GM12864 (cell line): ENCODE data around the gene S100A16.

Experiments used
- DNase-seq: peaks from one replicate; pipeline ENCODE4 v3.0.0-alpha.2; 2011; ENCODE audit warnings: low read depth
- H3K4me3 ChIP-seq: 2 replicates; pipeline ENCODE4 v1.5.1; 2011; ENCODE audit warnings: mild to moderate bottlenecking, low read depth, low read length, control low read depth
- CTCF ChIP-seq: IDR thresholded peaks from 2 replicates; pipeline ENCODE4 v1.5.1; 2011; ENCODE audit warnings: low read depth, mild to moderate bottlenecking, moderate library complexity, low read length, control low read depth, inconsistent platforms; ENCODE audit errors: missing control alignments

The S100A16 gene

GRCh38 chr1:153626477-153626903 is 13.6 kb upstream of the S100A16 start:
- no peak for DNase-seq
- no peak overlapping the region for H3K4me3 ChIP-seq
- no peak for TF ChIP-seq CTCF

GRCh38 chr1:153624965-153625611 is 12.2 kb upstream of the S100A16 start:
- DNase-seq: no peak
- TF ChIP-seq CTCF: no peak
- H3K4me3 ChIP-seq: no peak overlapping the region

- no peak overlapping the region for H3K4me3 ChIP-seq
- DNase-seq: no peak
- TF ChIP-seq CTCF: no peak
These were observed 10.2 kb upstream of the S100A16 start for GRCh38 chr1:153623101-153623500.

- TF ChIP-seq CTCF: no peak
- DNase-seq: no peak
These were observed 6.2 kb upstream of the S100A16 start for GRCh38 chr1:153619171-153619570.

GRCh38 chr1:153617663-153618062 is 4.7 kb upstream of the S100A16 start:
- H3K4me3 ChIP-seq: no peak overlapping the region
- DNase-seq: no peak
- peak; percentile 88 for TF ChIP-seq CTCF

More at GRCh38 chr1:153619171-153619570, 6.2 kb upstream of the S100A16 start:
- no peak overlapping the region for H3K4me3 ChIP-seq

- DNase-seq: no peak
- TF ChIP-seq CTCF: no peak
- no peak overlapping the region for H3K4me3 ChIP-seq
These were observed 4.0 kb upstream of the S100A16 start for GRCh38 chr1:153616917-153617311.
